ENCODE data around the gene IL32.

GRCh38 chr16:3084491-3084890 is 19.1 kb downstream of the IL32 start:
- TF ChIP-seq CTCF (conservative IDR thresholded peaks at IDR 0.05; ENCODE audit: low read depth, low read length) (no peak), CHD1 (IDR thresholded peaks at IDR 0.05; ENCODE audit: low read depth, low read length) (no peak), POLR2A (IDR thresholded peaks at IDR 0.05; ENCODE audit: low read depth, low read length) (no peak), MAFK (IDR thresholded peaks at IDR 0.05; ENCODE audit: low read depth, low read length) (no peak), MXI1 (IDR thresholded peaks at IDR 0.05; ENCODE audit: borderline replicate concordance, low read depth, low read length) (no peak), RCOR1 (IDR thresholded peaks at IDR 0.05; ENCODE audit: insufficient replicate concordance, low read length) (no peak), RAD21 (IDR thresholded peaks at IDR 0.05; ENCODE audit: low read length) (no peak), USF2 (IDR thresholded peaks at IDR 0.05; ENCODE audit: low read depth, low read length) (no peak), CEBPB (IDR thresholded peaks at IDR 0.05; ENCODE audit: low read depth, low read length) (no peak), BHLHE40 (IDR thresholded peaks at IDR 0.05; ENCODE audit: low read depth, low read length) (no peak), RFX5 (IDR thresholded peaks at IDR 0.05; ENCODE audit: low read depth, low read length) (no peak), MAZ (IDR thresholded peaks at IDR 0.05; ENCODE audit: borderline replicate concordance, low read depth, low read length) (no peak)

All from IMR-90 (cell line).